RPMI7951 (cell line): ENCODE data around the gene OR13C9. TPM values are rescaled to one million over a fixed set of nuclear protein-coding genes. Genes with fewer than 3 reads are reported as not detected.
"Not testable (repeated sequence)": the region's sequence is repeated elsewhere in the genome, so short reads cannot be mapped to it uniquely, and the experiment has no call there.

Experiments used
- DNase-seq: peaks from one replicate; pipeline ENCODE4 v3.0.0-alpha.2; 2012; ENCODE audit warnings: low read depth
- total RNA-seq: library from RNA; depleted of rRNA; stranded (reverse); fragments of >200 nt; shearing (Covaris generic); gene quantifications from 2 replicates; pipeline ENCODE4 v1.2.3, GENCODE V29; 2014; rRNA removed

Gene OR13C9
- not detected in 2 replicates for total RNA-seq

GRCh38 chr9:104618104-104618503 is at the start of gene OR13C9:
TSS of gene OR13C9 (minus strand) at chr9:104618204. CDS start at chr9:104618204, 0 bp downstream.
- no peak for DNase-seq

- no peak for DNase-seq
These were observed 40.6 kb upstream of the OR13C9 start for GRCh38 chr9:104658496-104659195.

GRCh38 chr9:104635456-104635855 is 17.5 kb upstream of the OR13C9 start:
- DNase-seq = no peak

- no peak for DNase-seq
These were observed 16.0 kb upstream of the OR13C9 start for GRCh38 chr9:104633976-104634520.

- not testable (repeated sequence) for DNase-seq
These were observed 8.0 kb upstream of the OR13C9 start for GRCh38 chr9:104625964-104626363.

- no peak for DNase-seq
These were observed 586 bp downstream of the OR13C9 start for GRCh38 chr9:104617418-104617817.

- no peak for DNase-seq
These were observed 6.8 kb downstream of the OR13C9 start for GRCh38 chr9:104611213-104611612.

- no peak for DNase-seq
These were observed 9.7 kb downstream of the OR13C9 start for GRCh38 chr9:104608336-104608735.

- no peak for DNase-seq
These were observed 11.9 kb downstream of the OR13C9 start for GRCh38 chr9:104606152-104606551.

GRCh38 chr9:104605527-104605926 is 12.5 kb downstream of the OR13C9 start, which contains the start of gene OR13C2:
TSS of gene OR13C2 (minus strand) at chr9:104605627. CDS start at chr9:104605627, 0 bp downstream.
- not testable (repeated sequence) for DNase-seq

- DNase-seq = no peak
These were observed 13.2 kb downstream of the OR13C9 start for GRCh38 chr9:104604801-104605200.

GRCh38 chr9:104599313-104599712 is 18.7 kb downstream of the OR13C9 start, which contains the start of gene OR13C5:
TSS of gene OR13C5 (minus strand) at chr9:104599413. CDS start at chr9:104599413, 0 bp downstream.
- not testable (repeated sequence) for DNase-seq

- DNase-seq = not testable (repeated sequence)
These were observed 19.3 kb downstream of the OR13C9 start for GRCh38 chr9:104598749-104599148.

- DNase-seq = no peak
These were observed 28.4 kb downstream of the OR13C9 start for GRCh38 chr9:104589626-104590025.

- DNase-seq = no peak
These were observed 31.4 kb downstream of the OR13C9 start for GRCh38 chr9:104586496-104587180.

GRCh38 chr9:104580562-104580961 is 37.4 kb downstream of the OR13C9 start:
- DNase-seq = no peak

- no peak for DNase-seq
These were observed 40.7 kb downstream of the OR13C9 start for GRCh38 chr9:104577263-104577662.

- DNase-seq = no peak
These were observed 42.5 kb downstream of the OR13C9 start for GRCh38 chr9:104575456-104575855.

- DNase-seq = no peak
These were observed 45.4 kb downstream of the OR13C9 start for GRCh38 chr9:104572612-104573011.

GRCh38 chr9:104568868-104569267 is 49.1 kb downstream of the OR13C9 start, which contains the start of gene OR13C8:
TSS of gene OR13C8 (plus strand) at chr9:104569168. CDS start at chr9:104569168, 0 bp downstream.
- DNase-seq = no peak
